Esophagus squamous epithelium (tissue), 4 donors: ENCODE results near the gene CST3.

Source experiments
- CTCF ChIP-seq, 6 experiments: fragments of 450-650 bp in 4 of 6; fragments of 200-600 bp in 2 of 6; sonication (generic) in 2 of 6; IDR thresholded peaks; one replicate each; pipeline ENCODE4 v1.5.1; 2016 to 2019; ENCODE audit warnings: antibody characterized with exemption in 6 of 6, mild to moderate bottlenecking in 4 of 6, moderate library complexity in 4 of 6
- POLR2A ChIP-seq, 4 donors: fragments of 450-650 bp; IDR thresholded peaks; one replicate each; pipeline ENCODE4 v1.6.1; 2017; ENCODE audit warnings: antibody characterized with exemption in 4 of 4, mild to moderate bottlenecking in 4 of 4, moderate library complexity in 3 of 4

GRCh38 chr20:23649830-23650417, 12.2 kb upstream of the CST3 start:
- TF ChIP-seq CTCF (IDR thresholded peaks at IDR 0.05) (no peak), POLR2A (IDR thresholded peaks at IDR 0.05) (no peak)
